Thoracic aorta (tissue), 2 donors: ENCODE data around the gene CD40LG. TPM values are rescaled to one million over a fixed set of nuclear protein-coding genes. Genes with fewer than 3 reads are reported as not detected.

Experiments
- ATAC-seq: fragments of 150-250 bp; one replicate; pipeline ENCODE4 v1.8.0; 2017; ENCODE audit warnings: low read depth; ENCODE audit not compliant: insufficient number of reproducible peaks, low FRiP score
- DNase-seq: peaks from one replicate; pipeline ENCODE4 v3.0.0-alpha.2; 2020; ENCODE audit warnings: low spot score
- H3K27ac ChIP-seq, 2 donors: fragments of 200-600 bp; sonication (generic); 1 replicate in 1 of 2; 2 replicates in 1 of 2; pipeline ENCODE4 v1.5.1; 2016; ENCODE audit warnings: mild to moderate bottlenecking in 2 of 2, moderate library complexity in 2 of 2
- H3K27me3 ChIP-seq: fragments of 200-600 bp; sonication (generic); replicated peaks from 2 replicates; pipeline ENCODE4 v1.6.0; 2016; ENCODE audit warnings: mild to moderate bottlenecking; ENCODE audit not compliant: insufficient read depth
- H3K36me3 ChIP-seq: fragments of 200-600 bp; sonication (generic); one replicate; pipeline ENCODE4 v1.5.1; 2016
- H3K4me1 ChIP-seq, 2 donors: fragments of 200-600 bp; sonication (generic); 1 replicate in 1 of 2; 2 replicates in 1 of 2; pipeline versions ENCODE4 v1.5.1 to v1.6.0; 2016; ENCODE audit warnings: low read depth in 2 of 2, mild to moderate bottlenecking in 1 of 2; ENCODE audit not compliant: control insufficient read depth in 1 of 2
- H3K4me3 ChIP-seq: fragments of 200-600 bp; sonication (generic); 2 replicates; pipeline ENCODE4 v1.5.1; 2016; ENCODE audit warnings: mild to moderate bottlenecking
- H3K9me3 ChIP-seq: fragments of 200-600 bp; sonication (generic); 2 replicates; pipeline ENCODE4 v1.5.1; 2016
- total RNA-seq, 2 donors: library from RNA; depleted of rRNA; stranded (reverse); fragments of >200 nt; gene quantifications; one replicate each; pipeline versions ENCODE4 v1.1.0 to v1.2.3, GENCODE V29; 2016
- TF ChIP-seq, protein P1 (sequence below): fragments of 200-600 bp; sonication (generic); IDR thresholded peaks from one replicate; pipeline ENCODE4 v1.5.1; 2019; ENCODE audit warnings: antibody characterized with exemption

Gene CD40LG
- total RNA-seq, 2 donors from 2014 or later: 0.42 TPM; not detected in 1

- DNase-seq (no peak), ATAC-seq (no peak)
- H3K36me3 ChIP-seq: no peaks in the 10 kb centered on the region
- H3K9me3 ChIP-seq: no peaks in the 10 kb centered on the region
- no peak overlapping the region for H3K27ac ChIP-seq
- no peaks in the 10 kb centered on the region for H3K4me1 ChIP-seq
- H3K4me3 ChIP-seq: no peak overlapping the region
- TF ChIP-seq, protein P1, sequence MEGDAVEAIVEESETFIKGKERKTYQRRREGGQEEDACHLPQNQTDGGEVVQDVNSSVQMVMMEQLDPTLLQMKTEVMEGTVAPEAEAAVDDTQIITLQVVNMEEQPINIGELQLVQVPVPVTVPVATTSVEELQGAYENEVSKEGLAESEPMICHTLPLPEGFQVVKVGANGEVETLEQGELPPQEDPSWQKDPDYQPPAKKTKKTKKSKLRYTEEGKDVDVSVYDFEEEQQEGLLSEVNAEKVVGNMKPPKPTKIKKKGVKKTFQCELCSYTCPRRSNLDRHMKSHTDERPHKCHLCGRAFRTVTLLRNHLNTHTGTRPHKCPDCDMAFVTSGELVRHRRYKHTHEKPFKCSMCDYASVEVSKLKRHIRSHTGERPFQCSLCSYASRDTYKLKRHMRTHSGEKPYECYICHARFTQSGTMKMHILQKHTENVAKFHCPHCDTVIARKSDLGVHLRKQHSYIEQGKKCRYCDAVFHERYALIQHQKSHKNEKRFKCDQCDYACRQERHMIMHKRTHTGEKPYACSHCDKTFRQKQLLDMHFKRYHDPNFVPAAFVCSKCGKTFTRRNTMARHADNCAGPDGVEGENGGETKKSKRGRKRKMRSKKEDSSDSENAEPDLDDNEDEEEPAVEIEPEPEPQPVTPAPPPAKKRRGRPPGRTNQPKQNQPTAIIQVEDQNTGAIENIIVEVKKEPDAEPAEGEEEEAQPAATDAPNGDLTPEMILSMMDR: no peak
- H3K27me3 ChIP-seq: no peaks in the 10 kb centered on the region
Measured at GRCh38 chrX:136616987-136617685, 30.8 kb upstream of the CD40LG start.

DNA sequence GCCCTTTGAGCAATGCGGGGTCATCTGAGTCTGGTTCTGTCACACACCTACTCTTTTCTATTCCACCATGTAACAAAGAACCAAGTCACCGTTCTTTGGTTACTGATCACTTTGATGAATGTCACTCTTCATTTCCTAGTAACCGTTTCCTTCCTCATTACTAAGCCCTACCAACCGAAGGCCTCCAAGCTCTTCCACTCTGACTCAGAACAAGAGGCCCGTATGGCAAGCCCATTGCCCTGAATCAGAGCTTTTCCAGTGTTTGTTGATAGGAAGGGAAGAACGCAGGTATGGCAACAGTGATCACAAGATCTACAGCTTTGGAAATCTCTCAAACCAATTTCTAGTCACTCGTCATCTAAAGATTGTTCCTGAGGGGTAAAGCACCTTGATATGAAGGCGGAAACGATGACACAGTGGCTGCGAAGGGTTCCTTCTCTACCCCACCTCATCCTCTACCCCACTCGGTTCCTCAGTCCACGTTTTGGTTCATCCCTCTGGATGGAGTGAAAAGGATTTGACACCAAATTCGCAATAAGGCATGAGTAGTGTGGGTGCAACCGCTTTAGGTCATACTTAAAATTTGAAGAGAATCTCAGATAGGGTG, 28.0 kb upstream of the CD40LG start:
- Histone ChIP-seq H3K4me3 (no peak overlapping the region), H3K27ac (no peak overlapping the region), H3K9me3 (no peaks in the 10 kb centered on the region), H3K27me3 (no peaks in the 10 kb centered on the region), H3K36me3 (no peaks in the 10 kb centered on the region), H3K4me1 (no peaks in the 10 kb centered on the region)
- DNase-seq (no peak), ATAC-seq (no peak)
- TF ChIP-seq, protein P1: no peak

- DNase-seq (no peak), ATAC-seq (no peak)
- TF ChIP-seq, protein P1: no peak
- Histone ChIP-seq H3K36me3 (no peaks in the 10 kb centered on the region), H3K27ac (no peak overlapping the region), H3K4me3 (no peak overlapping the region), H3K4me1 (no peaks in the 10 kb centered on the region), H3K9me3 (no peaks in the 10 kb centered on the region), H3K27me3 (no peaks in the 10 kb centered on the region)
Measured at GRCh38 chrX:136620780-136621179, 27.2 kb upstream of the CD40LG start.

DNA sequence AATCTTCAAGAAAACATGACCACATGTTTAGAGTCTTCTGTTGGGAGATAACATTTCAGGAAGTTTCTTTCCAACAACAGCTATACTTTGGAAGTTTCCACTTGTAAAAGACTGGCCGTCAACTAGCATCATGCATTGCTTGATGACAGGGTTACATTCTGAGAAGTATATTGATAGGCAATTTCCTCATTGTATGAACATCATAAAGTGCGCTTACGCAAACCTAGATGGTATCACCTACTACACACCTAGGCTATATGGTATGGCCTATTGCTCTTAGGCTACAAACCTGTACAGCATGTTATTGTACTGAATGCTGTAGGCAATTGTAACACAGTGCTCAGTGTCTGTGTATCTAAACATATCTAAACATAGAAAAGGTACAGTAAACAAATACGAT, 25.4 kb upstream of the CD40LG start:
- ATAC-seq: no peak
- TF ChIP-seq, protein P1: no peak

GRCh38 chrX:136623396-136623795, 24.6 kb upstream of the CD40LG start:
- no peak for DNase-seq
- Histone ChIP-seq H3K27ac (no peak overlapping the region), H3K9me3 (no peaks in the 10 kb centered on the region), H3K36me3 (no peaks in the 10 kb centered on the region), H3K27me3 (no peaks in the 10 kb centered on the region), H3K4me3 (no peak overlapping the region), H3K4me1 (no peaks in the 10 kb centered on the region)
- TF ChIP-seq, protein P1: no peak
- ATAC-seq: no peak

More for the DNA sequence above, 25.4 kb upstream of the CD40LG start:
- Histone ChIP-seq H3K27ac (no peak overlapping the region), H3K4me3 (no peak overlapping the region), H3K36me3 (no peaks in the 10 kb centered on the region), H3K27me3 (no peaks in the 10 kb centered on the region), H3K4me1 (no peaks in the 10 kb centered on the region), H3K9me3 (no peaks in the 10 kb centered on the region)
- DNase-seq: no peak
